HCT116 (cell line): Measurements from ENCODE around the gene TMEM260. TPM values are rescaled to one million over a fixed set of nuclear protein-coding genes. Genes with fewer than 3 reads are reported as not detected.

Source experiments
- ATAC-seq: fragments of 200-7000 bp; cut with Tn5 transposase; 2 replicates; pipeline ENCODE4 v1.9.1; 2020; ENCODE audit warnings: mild to moderate bottlenecking, moderate library complexity
- BruUV-seq: library from RNA; stranded (reverse); fragments of 400-500 nt; replicated peaks from 2 replicates; lab custom pipeline; 2021; lab: Mats Ljungman, UMichigan
- CTCF ChIA-PET: fragments of 300-600 bp; sonication (Branson Sonifier 250); formaldehyde crosslinking; loops from one replicate; lab custom pipeline; 2021; ENCODE audit warnings: antibody characterized with exemption; lab: Charles Lee
- POLR2A ChIA-PET: fragments of 300-600, 350-600 bp; sonication (Branson Sonifier 250); formaldehyde crosslinking; loops from one replicate; lab custom pipeline; 2021; ENCODE audit warnings: antibody characterized with exemption; lab: Charles Lee
- RAD21 ChIA-PET, 2 experiments: fragments of 300-600 bp; sonication (Branson Sonifier 250); formaldehyde crosslinking; loops; one replicate each; lab custom pipeline; 2023; ENCODE audit warnings: low total read pairs in 2 of 2; ENCODE audit not compliant: uncharacterized antibody in 2 of 2, unreplicated experiment in 2 of 2, low non-redundant PET in 1 of 2; lab: Charles Lee
- DNase-seq: peaks from one replicate; pipeline ENCODE4 v3.0.0-alpha.2; 2010; ENCODE audit warnings: low read depth, low spot score
- H2AFZ ChIP-seq: fragments of 200-600 bp; shearing (Covaris generic), sonication (generic); 2 replicates; pipeline ENCODE4 v1.6.1; 2017; ENCODE audit warnings: low read depth, mixed run types, mixed read lengths, antibody characterized with exemption, low read length; ENCODE audit not compliant: poor library complexity, severe bottlenecking
- H3K27ac ChIP-seq: 2 replicates; pipeline ENCODE4 v1.5.1; 2012; ENCODE audit warnings: low read depth, low read length
- H3K27me3 ChIP-seq: fragments of 200-600 bp; sonication (generic); 2 replicates; pipeline ENCODE4 v1.6.1; 2016; ENCODE audit warnings: mixed run types, low read length, mixed read lengths; ENCODE audit not compliant: insufficient read depth
- H3K36me3 ChIP-seq, 2 experiments: fragments of 200-500 bp in 1 of 2; fragments of 200-600 bp in 1 of 2; sonication (Bioruptor generic) in 1 of 2; sonication (generic) in 1 of 2; 2 replicates each; pipeline versions ENCODE4 v1.5.1 to v1.6.1; 2014 to 2016; ENCODE audit warnings: low read length in 2 of 2, inconsistent platforms in 1 of 2, mixed read lengths in 1 of 2, mixed run types in 1 of 2; ENCODE audit not compliant: insufficient read depth in 2 of 2, control insufficient read depth in 1 of 2
- H3K4me1 ChIP-seq, 2 experiments: fragments of 200-600 bp in 1 of 2; sonication (generic) in 1 of 2; 2 replicates each; pipeline versions ENCODE4 v1.5.1 to v1.6.1; 2012 to 2017; ENCODE audit warnings: low read length in 2 of 2, inconsistent platforms in 1 of 2, mild to moderate bottlenecking in 1 of 2, mixed read lengths in 1 of 2, mixed run types in 1 of 2, moderate library complexity in 1 of 2; ENCODE audit not compliant: insufficient read depth in 2 of 2, control insufficient read depth in 1 of 2
- H3K4me2 ChIP-seq: fragments of 200-600 bp; sonication (generic); 2 replicates; pipeline ENCODE4 v1.6.1; 2017; ENCODE audit warnings: mixed run types, low read length, mixed read lengths
- H3K4me3 ChIP-seq, 2 experiments: fragments of 200-600 bp in 1 of 2; sonication (generic) in 1 of 2; replicated peaks in 1 of 2; 2 replicates each; pipeline ENCODE4 v1.5.1; 2011 to 2016; ENCODE audit warnings: low read length in 2 of 2, control low read depth in 1 of 2, low read depth in 1 of 2, mild to moderate bottlenecking in 1 of 2, mixed read lengths in 1 of 2, mixed run types in 1 of 2
- H3K79me2 ChIP-seq: fragments of 200-600 bp; sonication (generic); 2 replicates; pipeline ENCODE4 v1.6.1; 2017; ENCODE audit warnings: mild to moderate bottlenecking, mixed run types, low read length, moderate library complexity, mixed read lengths; ENCODE audit not compliant: insufficient read depth
- H3K9ac ChIP-seq: fragments of 200-600 bp; sonication (generic); 2 replicates; pipeline ENCODE4 v1.6.1; 2016; ENCODE audit warnings: low read length, mixed read lengths
- H3K9me2 ChIP-seq: fragments of 200-600 bp; sonication (generic), shearing (Covaris generic); 2 replicates; pipeline ENCODE4 v1.6.1; 2017; ENCODE audit warnings: mixed run types, mild to moderate bottlenecking, moderate library complexity; ENCODE audit not compliant: insufficient read depth
- H3K9me3 ChIP-seq, 2 experiments: fragments of 200-500 bp in 1 of 2; fragments of 200-600 bp in 1 of 2; sonication (Bioruptor generic) in 1 of 2; sonication (generic) in 1 of 2; 2 replicates each; pipeline ENCODE4 v1.6.1; 2014 to 2017; ENCODE audit warnings: low read length in 2 of 2, mixed read lengths in 2 of 2, inconsistent platforms in 1 of 2, low read depth in 1 of 2, mild to moderate bottlenecking in 1 of 2, mixed run types in 1 of 2, moderate library complexity in 1 of 2; ENCODE audit not compliant: control insufficient read depth in 1 of 2, insufficient read depth in 1 of 2
- H4K20me1 ChIP-seq: fragments of 200-600 bp; sonication (generic), shearing (Covaris generic); 2 replicates; pipeline ENCODE4 v1.6.1; 2017; ENCODE audit warnings: mixed run types, mild to moderate bottlenecking, moderate library complexity; ENCODE audit not compliant: insufficient read depth
- CEBPB ChIP-seq: IDR thresholded peaks from 2 replicates; pipeline ENCODE4 v1.6.1; 2012; ENCODE audit warnings: low read depth
- EGR1 ChIP-seq: IDR thresholded peaks from 2 replicates; pipeline ENCODE4 v1.6.1; 2012; ENCODE audit warnings: low read depth
- EZH2 ChIP-seq: fragments of 200-600 bp; sonication (generic); IDR thresholded peaks from 2 replicates; pipeline ENCODE4 v1.6.1; 2017; ENCODE audit warnings: antibody characterized with exemption, mixed run types
- FOSL1 ChIP-seq: IDR thresholded peaks from 2 replicates; pipeline ENCODE4 v1.6.1; 2012; ENCODE audit warnings: low read depth
- MAX ChIP-seq: IDR thresholded peaks from 2 replicates; pipeline ENCODE4 v1.6.1; 2012
- RAD21 ChIP-seq: IDR thresholded peaks from 2 replicates; pipeline ENCODE4 v1.6.1; 2012; ENCODE audit warnings: low read depth, mild to moderate bottlenecking
- SIN3A ChIP-seq: IDR thresholded peaks from 2 replicates; pipeline ENCODE4 v1.6.1; 2012; ENCODE audit warnings: low read depth
- SP1 ChIP-seq: IDR thresholded peaks from 2 replicates; pipeline ENCODE4 v1.6.1; 2012; ENCODE audit warnings: low read depth
- SRF ChIP-seq: IDR thresholded peaks from 2 replicates; pipeline ENCODE4 v1.6.1; 2012; ENCODE audit warnings: low read depth
- TCF7L2 ChIP-seq: IDR thresholded peaks from 2 replicates; pipeline ENCODE4 v1.7.0; 2011; ENCODE audit warnings: borderline replicate concordance, inconsistent platforms; ENCODE audit not compliant: insufficient read depth, insufficient read length; ENCODE audit errors: extremely low read depth
- ZNF274 ChIP-seq: fragments of 200-500 bp; sonication (Bioruptor generic); IDR thresholded peaks from 2 replicates; pipeline ENCODE4 v1.6.1; 2014; ENCODE audit warnings: mild to moderate bottlenecking, low read depth, low read length, inconsistent platforms
- intact Hi-C: fragments of 100-400 bp; cut with micrococcal nuclease; formaldehyde crosslinking; loops from 2 replicates; pipeline ENCODE4 v1.10.0; 2022
- total RNA-seq: library from RNA; stranded (reverse); gene quantifications from one replicate; pipeline ENCODE4 v1.2.1, GENCODE V29; 2021; ENCODE audit not compliant: unreplicated experiment
- TF ChIP-seq, protein P1 (sequence below), 3 experiments: fragments of 200-600 bp in 1 of 3; sonication (generic) in 1 of 3; IDR thresholded peaks in 2 of 3; conservative IDR thresholded peaks in 1 of 3; 2 replicates each; pipeline ENCODE4 v1.5.1; 2012 to 2017; ENCODE audit warnings: low read depth in 2 of 3, low read length in 2 of 3, antibody characterized with exemption in 1 of 3, borderline replicate concordance in 1 of 3, control low read depth in 1 of 3, mild to moderate bottlenecking in 1 of 3, mixed read lengths in 1 of 3, mixed run types in 1 of 3, moderate library complexity in 1 of 3; ENCODE audit not compliant: insufficient read depth in 1 of 3

Gene TMEM260
- total RNA-seq, 1 experiment from 2014 or later: 12.5 TPM

DNA sequence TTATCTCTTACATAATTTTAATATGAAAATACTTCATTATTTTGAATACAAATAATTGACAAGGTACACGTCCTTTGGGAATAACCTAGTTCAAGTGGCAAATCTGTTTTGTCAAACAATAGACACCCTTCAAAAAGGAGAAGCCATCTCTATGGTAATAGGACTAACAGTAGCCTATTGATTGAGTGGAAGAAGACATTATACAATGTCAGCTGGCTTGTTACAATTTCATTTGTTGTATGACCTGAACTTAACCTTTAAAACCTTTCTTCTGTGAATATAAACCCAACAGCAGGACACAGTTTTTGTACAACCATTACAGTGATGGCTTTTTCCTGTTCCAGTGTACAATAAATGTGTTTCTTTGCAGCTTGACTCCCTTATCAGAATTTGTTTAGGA is 8.1 kb downstream of the TMEM260 start (continued):
- TF ChIP-seq MAX (no peak), TCF7L2 (no peak), EGR1 (no peak), EZH2 (no peak)
- TF ChIP-seq, protein P1, sequence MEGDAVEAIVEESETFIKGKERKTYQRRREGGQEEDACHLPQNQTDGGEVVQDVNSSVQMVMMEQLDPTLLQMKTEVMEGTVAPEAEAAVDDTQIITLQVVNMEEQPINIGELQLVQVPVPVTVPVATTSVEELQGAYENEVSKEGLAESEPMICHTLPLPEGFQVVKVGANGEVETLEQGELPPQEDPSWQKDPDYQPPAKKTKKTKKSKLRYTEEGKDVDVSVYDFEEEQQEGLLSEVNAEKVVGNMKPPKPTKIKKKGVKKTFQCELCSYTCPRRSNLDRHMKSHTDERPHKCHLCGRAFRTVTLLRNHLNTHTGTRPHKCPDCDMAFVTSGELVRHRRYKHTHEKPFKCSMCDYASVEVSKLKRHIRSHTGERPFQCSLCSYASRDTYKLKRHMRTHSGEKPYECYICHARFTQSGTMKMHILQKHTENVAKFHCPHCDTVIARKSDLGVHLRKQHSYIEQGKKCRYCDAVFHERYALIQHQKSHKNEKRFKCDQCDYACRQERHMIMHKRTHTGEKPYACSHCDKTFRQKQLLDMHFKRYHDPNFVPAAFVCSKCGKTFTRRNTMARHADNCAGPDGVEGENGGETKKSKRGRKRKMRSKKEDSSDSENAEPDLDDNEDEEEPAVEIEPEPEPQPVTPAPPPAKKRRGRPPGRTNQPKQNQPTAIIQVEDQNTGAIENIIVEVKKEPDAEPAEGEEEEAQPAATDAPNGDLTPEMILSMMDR (IDR thresholded peaks at IDR 0.05 in 2 of 3, conservative IDR thresholded peaks at IDR 0.05 in 1 of 3; ENCODE audit: borderline replicate concordance in 1 of 3, insufficient read depth in 1 of 3, low read depth in 2 of 3, low read length in 2 of 3): no peak

DNA sequence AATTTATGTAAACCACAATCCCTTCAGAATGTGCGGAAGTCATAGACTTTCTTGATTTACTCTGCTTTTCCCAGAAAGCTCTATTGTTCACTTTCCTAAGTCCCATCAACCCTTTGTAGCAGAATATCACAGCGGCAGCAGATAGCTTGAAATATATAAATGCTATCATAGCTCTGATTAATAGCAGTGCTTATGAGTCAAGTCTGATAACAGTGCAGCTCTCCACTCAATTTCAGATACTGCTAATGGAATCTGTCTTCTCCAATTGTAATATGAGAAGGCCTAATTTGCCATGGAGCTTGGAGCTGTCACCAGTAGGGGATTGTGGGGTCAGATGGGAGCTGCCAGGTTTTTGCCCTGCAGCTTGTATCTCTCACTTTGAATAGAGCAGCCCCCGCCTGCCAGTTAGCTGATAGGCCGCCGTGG is 10.9 kb downstream of the TMEM260 start:
- no peak overlapping the region for H3K27ac ChIP-seq
- H3K27me3 ChIP-seq: no peaks in the 10 kb centered on the region
- H4K20me1 ChIP-seq: no peaks in the 10 kb centered on the region
- intact Hi-C loops: no loop called here
- no peaks in the 10 kb centered on the region for H3K9me2 ChIP-seq
- no peak overlapping the region for H3K4me2 ChIP-seq
- no peak for DNase-seq
- ChIA-PET POLR2A (interaction anchor here (0.9 to 1.3 kb wide), 2 partner anchors 11 to 64 kb away, joined by 3 to 5 read pairs; partner anchors contain the start of gene TMEM260), RAD21 (no interaction called here)
- H3K9me3 ChIP-seq: no peaks in the 10 kb centered on the region
- TF ChIP-seq RAD21 (no peak), SP1 (no peak), FOSL1 (no peak), SRF (no peak), CEBPB (no peak), SIN3A (no peak), ZNF274 (no peak)
- TF ChIP-seq, all 23 proteins: peak for 0
- Histone ChIP-seq H3K9ac (no peak overlapping the region), H3K4me1 (no peaks in the 10 kb centered on the region), H3K36me3 (peaks cover 0 to 7% of the 10 kb centered on the region in 2 experiments; a peak in 2 of 4 replicates), H3K4me3 (no peak overlapping the region), H2AFZ (no peak overlapping the region), H3K79me2 (no peaks in the 10 kb centered on the region)
- BruUV-seq: no TSS peak
- ATAC-seq: no peak
- CTCF ChIA-PET: interaction anchor here (0.8 to 1.2 kb wide), 3 partner anchors 11 to 100 kb away, joined by 3 to 4 read pairs (median 3); partner anchors contain the start of gene TMEM260
